Ishikawa (cell line): ENCODE data around the gene ADGRL3.

Source experiments
- CEBPB ChIP-seq: IDR thresholded peaks from 2 replicates; pipeline ENCODE4 v1.6.1; 2012
- CREB1 ChIP-seq: IDR thresholded peaks from 2 replicates; pipeline ENCODE4 v1.6.1; 2012; ENCODE audit warnings: low read depth
- EGR1 ChIP-seq: IDR thresholded peaks from 2 replicates; pipeline ENCODE4 v1.6.1; 2012
- EP300 ChIP-seq: IDR thresholded peaks from 2 replicates; pipeline ENCODE4 v1.6.1; 2012; ENCODE audit warnings: borderline replicate concordance
- FOXM1 ChIP-seq: IDR thresholded peaks from 2 replicates; pipeline ENCODE4 v1.6.1; 2012; ENCODE audit warnings: low read depth, borderline replicate concordance
- MAX ChIP-seq: IDR thresholded peaks from 2 replicates; pipeline ENCODE4 v1.6.1; 2012
- NFIC ChIP-seq: IDR thresholded peaks from 2 replicates; pipeline ENCODE4 v1.6.1; 2012
- RAD21 ChIP-seq: IDR thresholded peaks from 2 replicates; pipeline ENCODE4 v1.6.1; 2012; ENCODE audit warnings: low read depth
- REST ChIP-seq: IDR thresholded peaks from 2 replicates; pipeline ENCODE4 v1.6.1; 2012; ENCODE audit warnings: low read depth, mild to moderate bottlenecking
- TAF1 ChIP-seq: IDR thresholded peaks from 2 replicates; pipeline ENCODE4 v1.6.1; 2012; ENCODE audit warnings: low read depth, mild to moderate bottlenecking
- TCF12 ChIP-seq: IDR thresholded peaks from 2 replicates; pipeline ENCODE4 v1.6.1; 2012; ENCODE audit warnings: low read depth
- TEAD4 ChIP-seq: IDR thresholded peaks from 2 replicates; pipeline ENCODE4 v1.6.1; 2012
- USF1 ChIP-seq: IDR thresholded peaks from 2 replicates; pipeline ENCODE4 v1.6.1; 2012
- YY1 ChIP-seq: IDR thresholded peaks from 2 replicates; pipeline ENCODE4 v1.6.1; 2012; ENCODE audit warnings: low read depth
- ZBTB7A ChIP-seq: IDR thresholded peaks from 2 replicates; pipeline ENCODE4 v1.6.1; 2012; ENCODE audit warnings: low read depth

ADGRL3 gene

GRCh38 chr4:61199873-61200186, 296 bp upstream of the ADGRL3 start:
- TF ChIP-seq RAD21 (no peak), EP300 (no peak), MAX (no peak), NFIC (no peak), CEBPB (no peak), CREB1 (no peak), USF1 (no peak), TEAD4 (no peak)

- TF ChIP-seq CEBPB (no peak), USF1 (no peak), RAD21 (no peak), TEAD4 (no peak), CREB1 (no peak), MAX (no peak), EP300 (no peak), YY1 (no peak), NFIC (no peak), TAF1 (no peak), FOXM1 (no peak), EGR1 (no peak)
Measured at GRCh38 chr4:61200916-61201526, 895 bp downstream of the ADGRL3 start.

GRCh38 chr4:61201561-61201960, 1.4 kb downstream of the ADGRL3 start:
- TF ChIP-seq CEBPB (peak; percentile 37; the same call in 1 of the 2 replicates), YY1 (no peak)

GRCh38 chr4:61201961-61202637, 2.0 kb downstream of the ADGRL3 start:
- TF ChIP-seq EGR1 (no peak), YY1 (no peak), USF1 (no peak), MAX (no peak), REST (no peak), EP300 (no peak), NFIC (no peak), FOXM1 (no peak), TAF1 (no peak), TCF12 (no peak), CEBPB (no peak)

- TF ChIP-seq TEAD4 (no peak), REST (no peak), CREB1 (no peak)
Measured at GRCh38 chr4:61202638-61203435, 2.7 kb downstream of the ADGRL3 start.

- TF ChIP-seq REST, result no peak
- no peak for TF ChIP-seq CREB1
- TF ChIP-seq TAF1, result no peak
- TF ChIP-seq RAD21, result no peak
- TF ChIP-seq YY1, result no peak
- no peak for TF ChIP-seq NFIC
- no peak for TF ChIP-seq TCF12
- TF ChIP-seq USF1, result no peak
- no peak for TF ChIP-seq FOXM1
- no peak for TF ChIP-seq ZBTB7A
- TF ChIP-seq EGR1, result no peak
- TF ChIP-seq CEBPB, result no peak
- TF ChIP-seq MAX, result no peak
- no peak for TF ChIP-seq TEAD4
- no peak for TF ChIP-seq EP300
Measured at GRCh38 chr4:61203436-61203790, 3.3 kb downstream of the ADGRL3 start.
